ENCODE measurements around the gene DUSP11.

The DUSP11 gene

GRCh38 chr2:73823916-73824523, 44.1 kb upstream of the DUSP11 start:
- no peak overlapping the region for H3K27ac ChIP-seq
- TF ChIP-seq ZFX (IDR thresholded peaks at IDR 0.05; ENCODE audit: borderline replicate concordance) (no peak), CTCF (IDR thresholded peaks at IDR 0.05) (peak; percentile 89)

GRCh38 chr2:73823416-73823815, 43.5 kb upstream of the DUSP11 start:
- no peak overlapping the region for H3K27ac ChIP-seq
- no peak for TF ChIP-seq CTCF (IDR thresholded peaks at IDR 0.05)

GRCh38 chr2:73822991-73823390, 43.1 kb upstream of the DUSP11 start:
- H3K27ac ChIP-seq = no peak overlapping the region
- TF ChIP-seq CTCF (IDR thresholded peaks at IDR 0.05) = no peak
- no peak for TF ChIP-seq ZFX (IDR thresholded peaks at IDR 0.05; ENCODE audit: borderline replicate concordance)

GRCh38 chr2:73822276-73822675, 42.4 kb upstream of the DUSP11 start:
- no peak overlapping the region for H3K27ac ChIP-seq
- TF ChIP-seq ZFX (IDR thresholded peaks at IDR 0.05; ENCODE audit: borderline replicate concordance) = no peak
- no peak for TF ChIP-seq CTCF (IDR thresholded peaks at IDR 0.05)

GRCh38 chr2:73821669-73822068, 41.8 kb upstream of the DUSP11 start:
- no peak overlapping the region for H3K27ac ChIP-seq
- TF ChIP-seq ZFX (IDR thresholded peaks at IDR 0.05; ENCODE audit: borderline replicate concordance) (no peak), CTCF (IDR thresholded peaks at IDR 0.05) (no peak)

- TF ChIP-seq CTCF (IDR thresholded peaks at IDR 0.05) = no peak
- TF ChIP-seq ZFX (IDR thresholded peaks at IDR 0.05; ENCODE audit: borderline replicate concordance) = no peak
- no peak overlapping the region for H3K27ac ChIP-seq
Observed at GRCh38 chr2:73821227-73821626, 41.3 kb upstream of the DUSP11 start.

- TF ChIP-seq CTCF (IDR thresholded peaks at IDR 0.05) (no peak), ZFX (IDR thresholded peaks at IDR 0.05; ENCODE audit: borderline replicate concordance) (no peak)
Observed at GRCh38 chr2:73818296-73818695, 38.4 kb upstream of the DUSP11 start.

More at GRCh38 chr2:73818296-73818695, 38.4 kb upstream of the DUSP11 start:
- H3K27ac ChIP-seq = no peak overlapping the region
